ENCODE results near the gene RASSF4. TPM values are rescaled to one million over a fixed set of nuclear protein-coding genes. Genes with fewer than 3 reads are reported as not detected.

RASSF4 gene
- total RNA-seq, 1 donor from 2014 or later: 608 TPM

GRCh38 chr10:44986179-44986578 is 26.6 kb downstream of the RASSF4 start:
- DNase-seq (ENCODE audit: low read depth): no peak

GRCh38 chr10:44986670-44987069 is 27.1 kb downstream of the RASSF4 start:
- no peak for DNase-seq (ENCODE audit: low read depth)

DNA sequence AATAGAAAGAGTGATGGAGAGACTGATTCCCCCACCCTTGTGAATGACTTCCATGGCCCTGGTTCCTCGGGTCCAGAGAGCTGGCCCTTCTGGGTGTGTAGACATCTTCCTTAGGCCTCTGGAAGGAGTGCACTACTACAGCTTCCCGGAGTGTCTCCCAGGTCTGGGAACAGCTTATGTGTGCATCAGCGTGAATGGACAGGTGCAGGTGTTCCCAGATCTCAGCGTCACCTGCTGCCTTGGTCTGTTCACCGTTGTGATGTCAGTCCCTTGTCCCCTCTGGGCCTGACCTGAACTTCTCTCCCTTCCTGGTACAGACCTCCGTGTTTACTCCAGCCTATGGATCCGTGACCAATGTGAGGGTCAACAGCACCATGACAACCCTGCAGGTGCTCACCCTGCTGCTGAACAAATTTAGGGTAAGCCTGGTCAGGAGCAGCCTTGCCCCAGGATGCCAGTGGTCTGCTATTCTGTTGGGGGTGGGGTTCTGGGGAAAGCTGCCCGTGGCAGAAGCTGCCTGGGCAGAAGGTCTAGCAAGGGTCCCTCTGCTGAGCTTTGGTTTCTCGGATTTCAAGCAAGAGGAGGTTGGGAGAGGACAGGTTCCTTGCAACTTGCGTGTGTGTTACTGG is 29.5 kb downstream of the RASSF4 start:
- no peak for DNase-seq (ENCODE audit: low read depth)

- no peak for DNase-seq (ENCODE audit: low read depth)
Observed at GRCh38 chr10:44989597-44990301, 30.1 kb downstream of the RASSF4 start.

DNA sequence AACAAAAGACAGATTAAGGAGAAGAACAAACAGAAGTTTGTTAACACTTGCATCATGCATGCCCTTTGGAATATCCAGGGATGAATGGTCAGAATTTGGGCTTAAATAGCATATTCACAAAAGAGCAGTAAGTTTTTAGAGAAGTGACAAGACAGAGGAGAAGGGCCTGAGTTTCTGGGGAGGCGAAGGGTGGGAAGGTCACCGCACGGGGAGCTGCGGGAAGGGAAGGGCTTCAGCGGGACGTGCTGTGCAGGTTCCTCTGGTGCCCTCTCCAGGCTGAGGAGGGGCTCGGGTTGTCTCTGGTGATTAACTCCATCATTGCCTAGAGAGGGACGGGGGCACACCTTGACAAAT is 30.7 kb downstream of the RASSF4 start:
- DNase-seq (ENCODE audit: low read depth): no peak

GRCh38 chr10:44990965-44991364 is 31.4 kb downstream of the RASSF4 start:
- no peak for DNase-seq (ENCODE audit: low read depth)

- no peak for DNase-seq (ENCODE audit: low read depth)
Observed at GRCh38 chr10:44991571-44991970, 32.0 kb downstream of the RASSF4 start.

- DNase-seq (ENCODE audit: low read depth): no peak
Observed at GRCh38 chr10:44992070-44992731, 32.6 kb downstream of the RASSF4 start.

DNA sequence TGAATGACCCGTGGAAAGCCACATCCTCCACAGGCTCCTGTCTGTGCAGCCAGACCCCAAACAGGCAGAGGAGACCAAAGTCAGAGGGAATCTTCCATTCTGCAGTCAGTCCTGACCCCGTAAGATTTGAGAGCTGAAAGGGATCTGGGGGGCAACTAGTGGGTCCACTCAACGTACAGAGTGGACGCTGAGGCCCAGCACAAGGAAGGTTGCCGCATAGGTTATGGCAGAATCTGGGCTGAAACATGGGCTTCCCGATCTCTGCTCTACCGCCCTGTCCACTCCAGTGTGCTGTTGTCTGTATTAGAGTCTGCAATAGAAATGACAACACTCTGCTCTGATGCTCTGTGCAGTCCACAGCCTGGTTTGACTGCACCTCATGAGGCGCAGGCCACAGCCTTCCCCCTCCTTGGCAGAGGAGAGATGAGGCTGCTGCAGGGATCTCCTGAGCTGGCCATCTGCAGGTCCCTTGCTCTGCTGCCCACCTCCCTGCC is 33.2 kb downstream of the RASSF4 start:
- no peak for DNase-seq (ENCODE audit: low read depth)

- DNase-seq (ENCODE audit: low read depth): peak; percentile 51
Observed at GRCh38 chr10:44993226-44993921, 33.8 kb downstream of the RASSF4 start.

- no peak for DNase-seq (ENCODE audit: low read depth)
Observed at GRCh38 chr10:44993922-44994751, 34.5 kb downstream of the RASSF4 start.

DNA sequence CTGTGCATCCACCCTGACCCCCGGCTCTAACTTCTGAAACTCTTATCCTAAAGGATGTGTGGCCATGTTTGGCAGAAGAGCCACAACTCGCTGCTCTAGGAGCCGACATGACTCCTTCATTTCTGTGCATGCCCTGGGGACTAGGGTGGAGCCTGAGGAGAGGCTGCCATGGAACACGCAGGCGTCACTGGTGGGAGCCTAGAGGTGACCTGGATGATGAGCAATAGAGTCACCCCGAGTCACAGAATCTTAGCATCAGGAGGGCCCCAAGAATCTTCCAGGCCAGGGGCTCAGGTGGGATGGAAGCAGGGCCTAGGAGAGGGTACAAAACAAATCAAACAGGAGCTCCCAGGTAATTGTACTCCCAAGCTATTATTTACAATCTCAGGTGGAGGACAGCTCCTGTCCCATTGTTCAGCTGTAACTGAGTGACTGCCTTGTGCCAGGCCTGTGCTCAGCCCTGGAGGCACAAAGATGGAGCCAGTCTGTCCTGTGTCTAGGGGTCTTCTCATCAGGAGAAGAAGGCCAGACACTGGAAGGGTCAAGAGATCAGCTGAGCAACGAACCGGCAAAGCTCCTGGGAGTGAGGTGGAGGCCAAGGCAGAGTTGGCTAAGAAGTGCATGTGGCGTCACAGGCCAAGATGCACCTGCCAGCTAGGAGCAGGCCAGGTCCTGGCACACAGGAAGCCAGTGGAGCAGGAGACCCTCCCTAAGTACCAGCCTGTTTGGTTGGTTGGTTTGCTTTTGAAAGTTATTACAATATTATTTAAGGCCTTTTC is 35.3 kb downstream of the RASSF4 start:
- DNase-seq (ENCODE audit: low read depth): peak; percentile 24

GRCh38 chr10:44995581-44995913 is 35.9 kb downstream of the RASSF4 start:
- no peak for DNase-seq (ENCODE audit: low read depth)

DNA sequence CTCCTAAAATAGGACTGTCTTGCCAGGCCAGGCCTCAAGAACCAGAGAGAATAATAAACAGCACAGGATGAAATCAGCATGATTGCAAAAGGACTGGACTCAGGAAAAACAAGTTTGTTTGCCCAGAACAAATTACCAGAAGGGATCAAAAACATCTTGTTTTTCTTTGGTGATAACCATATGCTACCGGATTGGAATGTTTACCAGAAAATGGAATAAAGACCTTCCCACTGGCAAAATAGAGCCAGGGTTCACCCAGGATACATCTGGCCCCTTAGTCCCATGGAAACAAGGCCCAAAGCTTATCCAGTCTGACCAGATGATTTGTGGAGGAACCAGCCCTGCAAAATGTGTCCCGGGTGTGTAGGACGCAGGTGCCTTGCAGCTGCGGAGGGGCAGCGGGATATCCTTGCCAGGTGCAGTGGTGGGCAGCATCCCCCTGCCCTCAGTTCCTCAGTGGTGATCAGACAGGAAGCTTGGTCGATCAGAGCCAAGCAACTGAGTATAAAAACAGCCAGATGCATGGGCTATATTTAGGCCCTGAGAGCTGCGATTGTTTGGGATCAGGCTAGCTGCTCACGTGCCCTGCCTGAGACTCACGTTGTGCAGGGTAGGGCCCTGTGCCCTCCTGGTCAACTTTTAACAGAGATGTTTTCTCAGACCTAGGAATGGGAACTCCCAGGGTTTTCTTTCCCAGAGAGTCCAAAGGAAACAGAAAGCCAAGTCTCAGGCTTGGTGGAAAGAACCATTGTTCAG is 36.5 kb downstream of the RASSF4 start:
- DNase-seq (ENCODE audit: low read depth): peak; percentile 65

DNA sequence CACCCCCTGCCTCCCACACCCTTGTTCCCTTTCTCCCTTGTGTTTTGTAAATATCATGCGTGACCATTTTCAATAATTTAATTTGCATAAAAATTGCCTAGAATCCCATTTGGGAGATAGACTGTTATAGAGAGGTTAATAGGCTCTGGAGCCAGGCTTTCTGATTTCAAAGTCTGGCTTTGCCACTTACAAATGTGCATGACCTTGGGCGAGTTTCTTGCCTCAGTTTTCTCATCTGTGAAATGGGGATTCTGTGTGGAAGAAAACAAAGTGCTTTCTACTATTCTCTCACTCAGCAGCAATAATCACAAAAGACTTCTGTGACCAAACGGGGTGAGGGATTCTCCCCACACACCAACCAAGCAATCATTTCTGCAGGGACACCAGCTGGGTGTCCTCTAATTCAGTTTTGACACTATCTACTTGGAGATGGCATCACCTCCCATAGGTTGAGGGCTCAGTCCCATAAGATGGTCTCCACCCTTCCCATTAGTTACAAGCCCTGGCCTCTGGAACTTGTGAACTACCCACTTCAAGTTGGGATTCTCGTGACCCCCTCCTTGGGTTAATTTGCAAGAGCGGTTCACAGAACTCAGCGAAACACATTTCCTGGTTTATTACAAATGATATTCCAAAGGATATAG is 37.6 kb downstream of the RASSF4 start:
- DNase-seq (ENCODE audit: low read depth): peak; percentile 37

GRCh38 chr10:44998146-44998631 is 38.6 kb downstream of the RASSF4 start:
- DNase-seq (ENCODE audit: low read depth): peak; percentile 88

- peak; percentile 80 for DNase-seq (ENCODE audit: low read depth)
Observed at GRCh38 chr10:45000138-45000751, 40.6 kb downstream of the RASSF4 start.

GRCh38 chr10:45000752-45001380 is 41.3 kb downstream of the RASSF4 start, which contains the start of gene ZNF22:
Gene ZNF22, plus strand, starts transcription at chr10:45000923. Its CDS starts 2,446 bp downstream, at chr10:45003369.
- DNase-seq (ENCODE audit: low read depth): peak; percentile 80

Data from myocyte (in vitro differentiated cells).